VCaP (cell line): ENCODE measurements around the gene BBS1.

Experiments used
- H3K27ac ChIP-seq: fragments of 450-650 bp; 2 replicates; pipeline ENCODE4 v1.5.1; 2017
- CTCF ChIP-seq: fragments of 450-650 bp; conservative IDR thresholded peaks from 2 replicates; pipeline ENCODE4 v1.5.1; 2017; ENCODE audit warnings: mild to moderate bottlenecking, moderate library complexity

The BBS1 gene

GRCh38 chr11:66542362-66542761, 31.9 kb downstream of the BBS1 start:
- no peak for TF ChIP-seq CTCF
- no peak overlapping the region for H3K27ac ChIP-seq

- 0 out of 2 replicates have a peak, but pooled peaks have one; percentile 6 for TF ChIP-seq CTCF
- H3K27ac ChIP-seq = no peak overlapping the region; the same call in 1 of the 2 replicates
Observed at GRCh38 chr11:66543263-66544107, 33.0 kb downstream of the BBS1 start.

GRCh38 chr11:66544952-66545351, 34.5 kb downstream of the BBS1 start:
- peak overlapping the region; percentile 88 for H3K27ac ChIP-seq

- peak within 1 kb of the TSS; percentile 88 for H3K27ac ChIP-seq
- TF ChIP-seq CTCF = no peak; the same call in 1 of the 2 replicates
Observed at GRCh38 chr11:66545701-66546367, 35.4 kb downstream of the BBS1 start, which contains the start of gene ZDHHC24. ZDHHC24 (minus strand) TSS chr11:66546048; CDS start chr11:66546003, 45 bp downstream.

- TF ChIP-seq CTCF = no peak
- peak within 1 kb of the TSS; percentile 88 for H3K27ac ChIP-seq
Observed at GRCh38 chr11:66546368-66546965, 36.0 kb downstream of the BBS1 start, which contains the start of gene ACTN3. ACTN3 (plus strand) TSS chr11:66546903; CDS start chr11:66546938, 35 bp downstream.

- no peak overlapping the region; the same call in 1 of the 2 replicates for H3K27ac ChIP-seq
- no peak for TF ChIP-seq CTCF
Observed at GRCh38 chr11:66546966-66547661, 36.7 kb downstream of the BBS1 start.

GRCh38 chr11:66547662-66548009, 37.2 kb downstream of the BBS1 start:
- H3K27ac ChIP-seq = no peak overlapping the region
- no peak for TF ChIP-seq CTCF
